ACHN (cell line): ENCODE data around the gene ANKRD6.
A peak's percentile ranks its signal among the peaks of the same experiment; 100 is the strongest.
"Not testable (repeated sequence)": the region's sequence is repeated elsewhere in the genome, so short reads cannot be mapped to it uniquely, and the experiment has no call there.

Experiments used
- DNase-seq: peaks from one replicate; pipeline ENCODE4 v3.0.0-alpha.2; 2015
- in situ Hi-C: cut with HindIII; loops from 2 replicates; pipeline ENCODE4 v1.10.0; 2017; ENCODE audit warnings: low sequenced_read_pairs, low pct_ligation_motif_present, low pct_unique_long_range_greater_than_20kb

Gene ANKRD6

DNA sequence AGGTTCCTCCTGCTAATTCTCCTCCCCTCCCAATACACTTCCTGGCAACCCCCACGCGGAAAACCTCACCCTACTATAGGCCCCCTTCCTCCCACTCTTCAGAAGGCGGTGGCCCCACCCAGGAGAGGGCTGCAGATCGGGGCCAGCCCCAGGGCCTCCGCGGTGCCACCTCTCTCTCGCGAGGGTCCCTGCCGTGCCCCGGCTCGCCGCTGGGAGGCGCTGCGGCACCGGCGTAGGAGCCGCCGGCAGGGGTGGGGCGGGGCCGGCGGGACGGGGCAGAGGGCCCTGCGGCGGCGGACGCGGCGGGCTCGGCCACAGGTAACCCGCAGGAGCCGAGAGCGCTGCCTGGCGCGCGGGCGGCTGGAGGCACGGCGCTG, at the start of gene ANKRD6:
Gene ANKRD6, plus strand, starts transcription at position 278 of the 377 bp plus-strand sequence. CDS start 133,825 bp downstream, outside the sequence.
- DNase-seq: peak; percentile 61
- in situ Hi-C loops: no loop called here

DNA sequence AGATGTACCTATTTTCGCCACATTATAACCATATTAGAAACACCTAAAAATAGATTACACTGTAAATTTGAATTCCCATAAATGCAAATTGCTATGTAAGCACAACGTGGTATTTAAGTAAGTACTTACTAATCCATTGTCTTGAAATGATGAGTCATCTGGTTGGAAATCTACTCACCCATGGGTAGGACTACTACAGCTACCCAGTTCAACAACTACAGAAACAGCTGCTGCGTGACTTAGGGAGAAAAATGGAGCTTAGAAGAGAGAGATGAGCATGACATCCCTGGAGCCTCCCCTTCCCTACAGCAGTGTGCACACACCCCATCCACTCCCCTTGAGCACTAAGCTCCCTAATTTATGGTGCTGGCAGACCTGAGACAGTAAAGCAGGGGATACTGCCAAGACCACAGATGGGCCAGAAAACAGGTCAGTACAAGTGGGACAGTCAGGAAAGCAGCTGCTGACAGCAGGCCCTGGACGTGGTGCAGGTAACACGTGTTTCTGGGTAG, 47.7 kb upstream of the ANKRD6 start:
- DNase-seq: peak; percentile 7
- in situ Hi-C loops: no loop called here

DNA sequence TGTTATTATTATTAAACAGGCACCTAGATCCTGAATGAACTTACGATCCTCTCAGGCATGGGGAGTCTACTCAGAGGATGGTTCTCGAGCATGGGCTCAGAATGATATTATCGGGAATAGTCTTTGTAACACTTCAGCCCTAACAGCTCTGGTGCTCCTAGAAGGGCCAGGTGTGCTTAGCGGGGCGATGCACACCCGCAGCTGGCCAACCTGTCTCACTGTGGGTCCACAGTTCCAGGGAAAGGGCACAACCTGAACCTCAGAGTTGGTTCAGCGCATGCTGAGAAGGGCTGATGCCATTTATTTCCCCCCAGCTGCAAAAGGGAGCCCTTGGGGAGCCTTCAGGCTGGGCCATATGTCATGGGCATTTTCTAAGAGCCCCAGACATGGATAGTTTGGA, 47.1 kb upstream of the ANKRD6 start:
- no peak for DNase-seq
- in situ Hi-C loops: no loop called here

DNA sequence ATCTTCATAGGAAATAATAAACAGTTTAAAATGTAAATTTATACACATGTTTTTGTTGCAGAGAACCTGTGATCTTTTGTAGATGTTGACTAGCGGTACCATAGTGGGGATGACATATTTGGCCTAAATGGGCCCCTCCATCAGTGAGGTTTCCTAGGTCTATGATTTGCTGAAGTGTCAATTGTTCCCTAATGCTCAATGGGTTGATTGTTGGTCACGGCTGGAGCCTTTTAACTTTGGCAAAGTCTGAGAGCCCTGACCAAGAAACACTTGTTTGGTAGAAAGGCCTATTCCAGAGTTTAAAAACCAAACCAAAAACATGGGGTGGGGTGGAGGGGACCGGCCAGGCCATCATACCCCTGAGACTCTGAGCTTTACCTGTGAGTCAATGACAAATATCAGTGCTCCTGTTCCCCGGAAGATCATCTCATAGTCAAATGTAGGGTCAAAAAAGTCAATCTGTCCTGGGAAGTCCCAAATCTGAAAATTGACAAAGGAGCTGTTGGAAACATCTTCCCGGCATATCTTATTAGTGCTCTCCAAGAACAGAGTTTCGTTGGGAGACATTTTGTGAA, 45.9 kb upstream of the ANKRD6 start:
- in situ Hi-C loops: no loop called here
- DNase-seq: no peak

DNA sequence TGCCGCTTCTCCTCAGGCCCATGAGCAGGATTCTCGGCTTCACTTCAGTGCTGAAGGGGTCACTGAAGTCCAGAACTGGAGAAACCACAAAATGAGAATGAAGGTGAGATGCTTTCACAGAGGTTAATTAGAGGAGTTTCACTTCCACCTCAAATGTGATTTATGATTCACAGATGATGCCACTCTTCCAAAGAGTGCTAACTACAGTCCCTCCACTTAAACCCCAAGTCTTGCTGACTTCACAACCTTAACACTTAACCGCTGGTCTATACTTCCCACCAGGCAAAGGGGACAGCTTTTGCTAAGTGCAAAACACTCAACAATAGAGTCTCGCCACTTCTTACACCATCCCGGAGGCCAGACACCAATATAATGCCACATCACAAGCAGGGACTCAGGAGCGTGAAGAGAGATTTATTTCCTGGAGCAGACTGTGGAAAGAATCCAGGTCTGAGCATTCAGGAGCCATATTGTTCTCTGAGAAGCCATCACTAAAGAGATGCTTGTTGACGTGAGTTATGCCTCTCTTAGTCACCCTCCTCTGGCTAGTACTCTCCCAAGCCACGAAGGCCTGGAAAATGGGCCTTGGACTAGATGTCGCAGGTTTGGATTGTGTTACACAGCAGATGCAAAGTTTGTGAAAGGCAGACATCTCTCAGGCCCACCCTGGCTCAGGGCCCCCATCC, 45.3 kb upstream of the ANKRD6 start:
- no peak for DNase-seq
- in situ Hi-C loops: no loop called here

DNA sequence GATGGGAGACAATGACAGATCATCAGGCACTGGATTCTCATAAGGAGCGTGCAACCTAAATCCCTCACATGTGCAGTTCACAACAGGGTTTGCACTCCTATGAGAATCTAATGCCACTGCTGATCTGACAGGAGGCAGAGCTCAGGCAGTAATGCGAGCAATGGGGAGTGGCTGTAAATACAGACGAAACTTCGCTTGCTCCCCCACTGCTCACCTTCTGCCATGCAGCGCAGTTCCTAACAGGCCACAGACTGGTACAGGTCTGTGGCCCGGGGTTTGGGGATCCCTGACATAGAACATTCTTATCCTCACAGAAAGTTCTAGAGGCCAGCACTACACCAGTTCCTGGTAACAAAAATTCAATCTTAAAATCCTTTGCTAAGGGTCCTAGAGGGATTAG, 44.1 kb upstream of the ANKRD6 start:
- in situ Hi-C loops: no loop called here
- DNase-seq: no peak

DNA sequence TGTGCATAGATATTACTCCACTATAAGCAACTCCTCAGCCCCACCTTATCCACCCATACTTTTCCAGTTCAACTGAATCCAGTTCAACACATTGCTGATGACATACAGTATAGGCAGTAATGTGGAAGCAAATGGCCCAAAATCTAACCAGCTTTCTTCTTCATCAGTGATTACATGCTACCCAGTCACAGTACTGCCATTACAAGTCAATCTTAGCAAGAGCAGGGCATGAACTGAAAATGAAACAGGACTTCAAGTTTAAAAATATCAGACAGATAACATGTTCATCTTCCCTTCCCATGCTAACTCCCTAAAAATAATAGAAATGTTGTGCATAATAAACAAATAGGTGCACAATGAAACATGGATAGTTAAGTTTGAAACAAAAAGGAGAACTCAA, 40.1 kb upstream of the ANKRD6 start:
- DNase-seq: no peak
- in situ Hi-C loops: no loop called here

DNA sequence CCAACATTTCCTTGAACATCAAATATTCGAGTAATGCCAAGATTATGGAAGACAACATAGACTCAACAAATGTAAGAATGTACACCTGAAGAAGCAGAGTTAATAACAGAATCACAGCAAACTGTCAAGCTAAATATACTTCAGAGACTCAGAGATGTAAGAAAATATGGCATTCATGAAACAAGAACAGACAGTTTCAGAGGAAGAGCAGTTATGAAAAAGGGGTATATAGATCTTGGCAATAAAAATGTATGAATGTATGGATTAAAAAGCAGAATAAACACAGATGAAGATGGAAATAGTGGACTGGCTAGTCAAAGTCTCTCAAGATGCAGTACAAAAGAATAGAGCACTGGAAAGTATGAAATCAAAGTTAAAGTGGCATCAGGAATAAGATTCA, 39.3 kb upstream of the ANKRD6 start:
- in situ Hi-C loops: no loop called here
- no peak for DNase-seq

DNA sequence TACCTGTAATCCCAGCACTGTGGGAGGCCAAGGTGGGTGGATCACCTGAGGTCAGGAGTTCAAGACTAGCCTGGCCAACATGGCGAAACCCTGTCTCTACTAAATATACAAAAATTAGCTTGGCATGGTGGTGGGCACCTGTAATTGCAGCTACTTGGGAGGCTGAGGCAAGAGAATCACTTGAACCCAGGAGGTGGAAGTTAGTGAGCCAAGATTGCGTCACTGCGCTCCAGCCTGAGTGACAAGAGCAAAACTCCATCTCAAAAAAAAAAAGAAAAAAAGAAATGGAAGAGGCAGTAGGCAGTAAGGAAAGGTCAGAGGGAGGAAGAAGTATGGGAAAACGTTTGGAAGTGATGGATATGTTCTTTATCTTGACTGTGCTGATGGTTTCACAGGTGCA, 35.1 kb upstream of the ANKRD6 start:
- in situ Hi-C loops, DNase-seq: not testable (repeated sequence)

DNA sequence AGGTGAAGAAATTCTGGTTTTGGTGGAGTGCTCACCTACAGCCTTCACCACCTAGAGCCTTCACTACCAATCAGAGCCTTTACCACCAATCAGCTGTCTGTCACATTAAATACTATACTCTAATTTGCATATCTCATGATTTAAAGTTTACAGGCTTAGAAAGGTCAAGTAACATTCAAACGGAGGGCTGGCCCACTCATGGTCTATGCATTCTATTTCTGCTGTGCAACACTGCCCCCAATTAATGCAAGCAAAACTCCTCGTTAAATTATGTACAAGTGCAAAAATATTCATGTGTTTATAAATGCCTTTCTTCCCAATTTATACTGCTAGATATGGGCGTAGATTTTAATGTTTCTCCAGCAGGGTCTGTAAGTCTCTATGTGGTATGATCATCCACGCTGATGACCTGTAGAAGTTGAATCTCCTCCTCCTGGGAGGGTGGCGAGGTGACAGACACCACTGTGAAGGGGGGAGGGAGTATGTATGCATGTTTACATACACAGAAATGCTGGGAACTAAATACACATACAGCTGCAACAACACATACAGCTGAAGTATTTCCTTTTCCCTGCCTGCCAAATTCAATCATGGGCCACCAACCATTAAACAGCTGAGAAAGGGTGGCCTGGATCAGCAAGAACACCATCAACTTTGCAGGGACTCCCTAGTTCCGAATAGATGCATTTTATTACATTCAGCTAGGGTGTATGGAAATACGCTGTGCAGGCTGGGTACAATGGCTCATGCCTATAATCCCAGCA, 34.0 kb upstream of the ANKRD6 start:
- no peak for DNase-seq
- in situ Hi-C loops: no loop called here

DNA sequence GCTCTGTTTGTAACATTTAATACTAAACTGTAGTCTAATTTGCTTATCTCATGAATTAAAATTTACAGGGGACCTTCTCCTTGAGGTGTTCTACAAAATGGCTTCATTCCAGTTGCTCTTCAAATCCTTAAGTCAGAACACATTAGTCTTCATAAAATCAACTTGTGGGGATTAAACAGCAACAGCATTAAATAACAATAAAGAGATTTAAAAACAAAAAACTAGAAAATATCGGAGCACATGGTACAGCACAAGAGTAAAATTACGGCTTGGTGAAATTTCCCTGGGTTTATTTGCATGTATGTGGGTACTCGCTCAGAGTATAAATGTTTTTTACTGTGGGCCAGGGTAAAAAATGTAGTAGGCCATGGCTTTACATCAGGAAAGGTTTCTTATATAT, 32.9 kb upstream of the ANKRD6 start:
- DNase-seq: no peak
- in situ Hi-C loops: no loop called here

DNA sequence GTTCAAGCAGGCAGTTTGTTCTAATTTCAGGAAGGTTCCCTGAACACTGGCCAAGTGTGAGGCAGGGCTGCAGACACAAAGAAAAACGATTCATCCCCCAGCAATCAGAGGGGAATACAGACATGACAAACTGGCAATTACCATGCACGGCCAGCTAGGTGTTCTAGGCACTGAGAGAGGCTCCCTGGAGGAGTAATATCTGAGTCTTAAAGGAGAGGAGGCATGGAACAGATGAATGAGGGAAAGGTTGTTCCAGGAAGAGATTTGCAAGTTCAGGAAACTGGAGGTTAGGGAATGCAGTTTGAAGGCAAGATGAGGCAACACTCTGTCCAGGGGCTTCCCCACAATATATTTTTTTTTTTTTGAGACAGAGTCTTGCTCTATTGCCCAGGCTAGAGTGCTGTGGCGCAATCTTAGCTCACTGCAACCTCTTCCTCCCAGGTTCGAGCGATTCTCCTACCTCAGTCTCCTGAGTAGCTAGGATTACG, 32.0 kb upstream of the ANKRD6 start:
- in situ Hi-C loops: no loop called here
- DNase-seq: no peak

DNA sequence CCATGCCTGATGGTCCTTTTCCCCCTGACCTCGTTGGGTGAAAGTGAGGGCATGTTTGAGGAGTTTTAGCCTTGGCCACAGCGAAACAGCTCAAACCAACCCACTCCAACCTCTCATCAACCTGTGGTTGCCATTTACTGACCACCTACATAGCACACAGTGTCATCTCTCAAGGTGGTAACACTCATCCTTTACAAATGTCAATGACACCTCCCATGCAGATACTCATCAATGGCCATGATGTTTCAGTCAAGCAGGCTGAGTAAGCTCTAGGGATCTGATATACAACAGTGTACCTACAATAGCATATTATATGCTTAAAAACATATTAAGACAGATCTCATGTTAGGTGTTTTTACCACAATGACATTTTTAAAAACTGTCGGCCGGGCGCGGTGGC, 30.2 kb upstream of the ANKRD6 start:
- DNase-seq: no peak
- in situ Hi-C loops: no loop called here

DNA sequence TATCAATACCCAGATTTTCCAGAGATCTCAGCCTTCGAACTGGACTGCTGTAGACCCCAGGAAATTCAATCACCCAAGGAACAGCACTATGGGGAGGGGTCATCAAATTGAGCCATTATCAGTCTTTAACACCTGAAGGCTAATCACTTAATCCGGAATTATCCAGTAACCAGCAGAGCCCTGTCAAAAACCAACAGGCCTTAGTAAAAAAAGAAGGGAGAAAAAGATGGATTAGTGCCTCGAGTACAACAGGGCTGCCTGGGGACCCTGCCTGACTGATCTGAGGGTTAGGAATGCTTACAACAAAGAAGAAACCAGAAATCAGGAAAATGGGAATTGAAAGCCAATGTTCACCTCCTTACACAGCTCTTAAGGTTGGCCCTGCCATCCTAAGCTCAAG, 28.4 kb upstream of the ANKRD6 start:
- in situ Hi-C loops: no loop called here
- no peak for DNase-seq

DNA sequence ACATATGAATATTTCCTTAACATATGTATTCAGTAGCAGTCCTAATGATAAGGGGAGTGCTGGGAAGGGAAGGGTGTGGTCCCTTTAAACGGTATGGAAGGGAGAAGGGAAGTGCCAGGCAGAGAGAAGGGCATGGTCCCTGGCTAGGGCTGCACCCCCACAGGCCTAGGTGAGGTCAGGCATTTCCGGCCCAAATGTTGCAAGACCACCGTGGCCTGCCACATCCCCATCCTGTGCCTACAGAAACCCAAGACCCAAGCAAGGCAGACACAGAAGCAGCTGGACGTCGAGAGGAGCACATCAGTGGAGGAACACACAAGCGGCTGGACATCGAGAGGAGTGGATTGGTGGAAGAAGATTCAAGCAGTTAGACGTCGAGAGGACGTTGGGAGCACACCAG, 26.8 kb upstream of the ANKRD6 start:
- in situ Hi-C loops: no loop called here
- no peak for DNase-seq

DNA sequence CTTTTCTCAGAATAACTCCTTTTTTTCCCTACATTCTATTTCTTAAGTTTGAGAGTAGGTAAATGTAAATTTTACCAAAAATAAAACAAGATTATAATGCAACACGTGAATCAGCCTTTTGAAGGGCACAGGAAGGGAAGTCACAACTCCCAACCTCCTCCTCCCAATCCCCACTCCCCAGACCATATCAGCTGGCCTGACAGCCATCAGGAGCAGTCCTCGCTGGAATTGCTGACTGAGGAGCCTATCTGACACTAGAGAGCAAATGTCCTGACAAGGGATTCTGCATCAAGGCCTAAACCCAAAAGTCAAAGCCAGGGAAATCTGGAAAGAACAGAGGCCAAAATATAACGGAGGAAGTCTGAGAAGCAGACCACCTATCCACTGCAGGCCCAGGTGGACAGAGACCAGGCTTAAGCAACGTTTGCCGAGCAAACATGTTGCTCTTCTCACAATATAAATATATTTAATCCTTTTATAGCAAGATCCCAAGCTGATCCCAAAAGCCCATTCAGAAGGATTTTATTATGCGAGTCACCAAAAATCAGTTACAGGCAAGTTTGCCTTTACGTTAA, 23.4 kb upstream of the ANKRD6 start:
- no peak for DNase-seq
- in situ Hi-C loops: no loop called here

DNA sequence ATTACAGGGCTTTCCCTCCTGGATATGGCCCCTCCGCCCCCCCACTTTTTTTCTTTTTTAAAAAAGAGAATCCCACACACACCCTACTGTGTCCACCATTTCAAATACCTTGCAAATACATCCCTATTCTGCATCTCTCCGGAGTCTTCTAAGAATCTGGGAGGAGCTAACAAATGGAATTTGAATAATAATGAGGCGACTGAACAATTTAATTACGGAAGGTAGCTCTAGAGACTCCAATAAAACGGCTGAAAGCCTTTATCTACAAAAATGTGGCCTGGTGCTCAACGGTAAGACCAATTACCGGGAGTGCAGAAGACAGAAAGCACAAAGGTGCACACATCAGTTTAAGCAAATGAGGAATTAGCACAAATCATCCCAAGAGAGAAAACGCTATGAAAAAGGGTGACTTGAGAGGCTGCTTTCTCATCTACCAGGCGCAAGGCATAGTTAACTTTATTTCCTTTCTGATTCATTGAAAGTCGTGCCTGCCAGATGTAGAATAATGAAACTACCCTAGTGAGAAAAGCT, 22.7 kb upstream of the ANKRD6 start:
- no peak for DNase-seq
- in situ Hi-C loops: no loop called here

DNA sequence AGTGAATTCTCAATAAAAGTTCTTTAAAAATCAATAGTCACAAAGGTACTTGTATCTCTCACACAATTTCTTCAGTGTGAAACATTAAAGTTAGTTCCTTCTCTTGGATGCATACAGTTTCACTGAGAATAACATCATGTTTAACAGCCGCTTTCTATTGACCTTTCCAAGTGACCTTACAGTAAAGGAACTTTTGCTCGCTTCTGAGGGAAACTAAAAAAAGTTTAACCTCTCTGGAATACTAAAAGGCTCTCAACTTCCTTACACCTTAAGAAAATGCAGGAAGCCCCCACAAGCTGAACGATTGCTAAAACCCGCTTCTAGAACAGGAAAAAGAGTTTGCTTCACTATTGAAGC, 22.2 kb upstream of the ANKRD6 start:
- DNase-seq: no peak
- in situ Hi-C loops: no loop called here
